Ishikawa (cell line): Measurements from ENCODE around the gene FAM151B.
"Not testable (repeated sequence)": the region's sequence is repeated elsewhere in the genome, so short reads cannot be mapped to it uniquely, and the experiment has no call there.

Experiments
- CREB1 ChIP-seq: IDR thresholded peaks from 2 replicates; pipeline ENCODE4 v1.6.1; 2012; ENCODE audit warnings: low read depth
- EGR1 ChIP-seq: IDR thresholded peaks from 2 replicates; pipeline ENCODE4 v1.6.1; 2012
- EP300 ChIP-seq: IDR thresholded peaks from 2 replicates; pipeline ENCODE4 v1.6.1; 2012; ENCODE audit warnings: borderline replicate concordance
- NFIC ChIP-seq: IDR thresholded peaks from 2 replicates; pipeline ENCODE4 v1.6.1; 2012
- RAD21 ChIP-seq: IDR thresholded peaks from 2 replicates; pipeline ENCODE4 v1.6.1; 2012; ENCODE audit warnings: low read depth
- TCF12 ChIP-seq: IDR thresholded peaks from 2 replicates; pipeline ENCODE4 v1.6.1; 2012; ENCODE audit warnings: low read depth
- YY1 ChIP-seq: IDR thresholded peaks from 2 replicates; pipeline ENCODE4 v1.6.1; 2012; ENCODE audit warnings: low read depth
- TF ChIP-seq, protein P1 (sequence below): IDR thresholded peaks from 2 replicates; pipeline ENCODE4 v1.6.1; 2012

GRCh38 chr5:80493443-80493842 lies 5.5 kb downstream of the FAM151B start:
- TF ChIP-seq RAD21, CREB1, EGR1, YY1, NFIC: not testable (repeated sequence)
- 0 out of 2 replicates have a peak, but pooled peaks have one; percentile 38 for TF ChIP-seq TCF12
- TF ChIP-seq, protein P1, sequence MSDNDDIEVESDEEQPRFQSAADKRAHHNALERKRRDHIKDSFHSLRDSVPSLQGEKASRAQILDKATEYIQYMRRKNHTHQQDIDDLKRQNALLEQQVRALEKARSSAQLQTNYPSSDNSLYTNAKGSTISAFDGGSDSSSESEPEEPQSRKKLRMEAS, result not testable (repeated sequence)
- TF ChIP-seq EP300, result peak; percentile 39
